HG03571 (cell line): ENCODE measurements around the gene TAC4.
"Not testable (repeated sequence)": the region's sequence is repeated elsewhere in the genome, so short reads cannot be mapped to it uniquely, and the experiment has no call there.

Experiments used
- ATAC-seq: cut with Tn5 transposase; IDR thresholded peaks from one replicate; pipeline ENCODE4 v1.9.1; 2021; ENCODE audit not compliant: unreplicated experiment

TAC4 gene

GRCh38 chr17:49843774-49844350 lies 4.0 kb downstream of the TAC4 start:
- ATAC-seq, result no peak

GRCh38 chr17:49842846-49843245 lies 5.0 kb downstream of the TAC4 start:
- ATAC-seq, result no peak

- no peak for ATAC-seq
These were observed 5.5 kb downstream of the TAC4 start for GRCh38 chr17:49842371-49842770.

- no peak for ATAC-seq
These were observed 6.3 kb downstream of the TAC4 start for GRCh38 chr17:49841548-49841947.

GRCh38 chr17:49839455-49839854 lies 8.4 kb downstream of the TAC4 start:
- ATAC-seq, result no peak

- ATAC-seq, result no peak
These were observed 11.5 kb downstream of the TAC4 start for GRCh38 chr17:49836111-49837030.

GRCh38 chr17:49835472-49835871 lies 12.4 kb downstream of the TAC4 start:
- ATAC-seq, result no peak

- no peak for ATAC-seq
These were observed 13.6 kb downstream of the TAC4 start for GRCh38 chr17:49834118-49834743.

GRCh38 chr17:49832840-49833599 lies 14.8 kb downstream of the TAC4 start:
- ATAC-seq, result no peak

GRCh38 chr17:49830605-49831004 lies 17.3 kb downstream of the TAC4 start:
- ATAC-seq, result no peak

GRCh38 chr17:49829026-49829425 lies 18.8 kb downstream of the TAC4 start:
- no peak for ATAC-seq

GRCh38 chr17:49828325-49828724 lies 19.5 kb downstream of the TAC4 start:
- not testable (repeated sequence) for ATAC-seq

GRCh38 chr17:49825645-49826044 lies 22.2 kb downstream of the TAC4 start:
- no peak for ATAC-seq

GRCh38 chr17:49823614-49824013 lies 24.3 kb downstream of the TAC4 start:
- no peak for ATAC-seq

GRCh38 chr17:49822829-49823228 lies 25.0 kb downstream of the TAC4 start:
- no peak for ATAC-seq

- no peak for ATAC-seq
These were observed 26.0 kb downstream of the TAC4 start for GRCh38 chr17:49821916-49822315.

- no peak for ATAC-seq
These were observed 26.4 kb downstream of the TAC4 start for GRCh38 chr17:49821466-49821865.

GRCh38 chr17:49820773-49821172 lies 27.1 kb downstream of the TAC4 start:
- ATAC-seq, result no peak

- no peak for ATAC-seq
These were observed 28.2 kb downstream of the TAC4 start for GRCh38 chr17:49819651-49820050.

GRCh38 chr17:49819138-49819537 lies 28.7 kb downstream of the TAC4 start:
- no peak for ATAC-seq

GRCh38 chr17:49817993-49818392 lies 29.9 kb downstream of the TAC4 start:
- ATAC-seq, result no peak
